NOMO-1 treated with dmso at 0.1 percent for 144 hours (cell line): ENCODE data around the gene PRKCH.

Source experiments
- DNase-seq: peaks from one replicate; lab custom pipeline; 2025; ENCODE audit not compliant: unreplicated experiment; lab: John Stamatoyannopoulos, UW

Gene PRKCH

GRCh38 chr14:61577506-61577931, 256.1 kb downstream of the PRKCH start:
- no peak for DNase-seq

- no peak for DNase-seq
These were observed 257.4 kb downstream of the PRKCH start for GRCh38 chr14:61578745-61579144.

GRCh38 chr14:61581340-61581739, 260.0 kb downstream of the PRKCH start:
- DNase-seq: no peak

DNA sequence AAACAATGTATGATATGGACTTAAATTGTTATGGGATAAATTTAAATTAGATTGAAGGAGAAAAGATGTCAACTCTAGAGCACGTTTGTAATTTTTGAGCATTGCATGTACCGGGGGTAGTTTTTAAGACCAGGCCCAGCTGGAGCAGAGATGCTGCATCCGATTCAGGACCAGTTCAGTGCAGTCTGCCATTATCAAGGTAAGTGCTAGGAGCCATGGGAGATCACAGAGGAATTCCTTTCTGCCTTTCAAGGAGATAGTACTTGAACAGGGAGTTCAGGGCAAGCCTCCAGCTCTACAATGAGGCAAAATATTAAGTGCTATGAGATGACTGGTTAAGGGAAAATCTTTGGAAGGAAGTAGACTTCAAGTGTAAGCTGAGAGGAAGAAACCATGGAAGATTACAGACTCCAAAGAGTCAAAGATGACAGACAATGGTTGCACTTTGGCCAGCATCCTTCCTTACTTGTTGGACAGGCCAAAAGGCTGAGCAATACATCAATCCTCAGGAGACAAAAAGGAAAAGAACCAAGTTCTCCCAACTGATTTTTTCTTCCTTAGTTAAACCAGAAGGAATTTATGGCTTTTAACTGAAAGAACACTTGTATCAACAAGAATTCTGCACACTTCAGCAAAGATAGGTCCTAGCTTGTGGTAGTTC, 260.7 kb downstream of the PRKCH start:
- DNase-seq: no peak

DNA sequence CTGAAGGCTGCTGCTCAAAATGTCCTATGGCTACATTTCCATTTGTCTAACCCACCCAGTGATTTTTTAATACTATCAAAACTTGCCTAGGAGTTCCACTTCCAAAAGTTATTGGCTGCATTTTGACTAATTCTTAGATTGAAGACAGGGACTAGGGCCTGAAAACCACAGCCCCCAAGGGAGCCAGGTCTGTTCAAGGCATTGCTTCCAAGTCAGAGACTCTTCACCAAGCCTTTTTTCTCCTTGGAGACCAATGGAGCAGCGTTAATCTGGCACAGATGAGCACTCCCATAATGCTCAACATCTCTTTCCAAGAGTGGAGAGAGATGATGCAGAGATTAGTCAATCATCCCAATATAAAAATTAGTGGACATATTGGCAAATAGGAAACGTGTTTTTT, 261.4 kb downstream of the PRKCH start:
- DNase-seq: no peak

DNA sequence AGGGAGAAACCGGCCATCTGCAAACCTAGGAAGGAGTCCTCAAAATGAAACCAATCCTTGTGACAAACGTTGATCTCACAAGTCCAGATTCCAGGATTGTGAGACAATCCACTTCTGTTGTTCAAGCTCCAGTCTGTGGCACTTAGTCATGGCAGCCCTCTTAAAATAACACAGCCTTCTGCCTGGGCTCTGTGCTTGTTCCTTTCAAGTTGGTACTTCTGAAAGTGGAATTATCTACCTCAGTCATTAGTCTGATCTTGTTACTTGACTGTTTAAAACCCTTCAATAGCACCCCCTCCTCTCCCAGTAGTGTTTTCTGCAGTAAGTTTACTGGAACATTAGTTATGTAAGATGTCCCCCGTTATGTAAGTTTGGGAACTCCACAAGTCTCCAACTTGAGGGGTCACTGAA, 263.0 kb downstream of the PRKCH start:
- DNase-seq: no peak

- no peak for DNase-seq
These were observed 264.5 kb downstream of the PRKCH start for GRCh38 chr14:61585598-61586543.

DNA sequence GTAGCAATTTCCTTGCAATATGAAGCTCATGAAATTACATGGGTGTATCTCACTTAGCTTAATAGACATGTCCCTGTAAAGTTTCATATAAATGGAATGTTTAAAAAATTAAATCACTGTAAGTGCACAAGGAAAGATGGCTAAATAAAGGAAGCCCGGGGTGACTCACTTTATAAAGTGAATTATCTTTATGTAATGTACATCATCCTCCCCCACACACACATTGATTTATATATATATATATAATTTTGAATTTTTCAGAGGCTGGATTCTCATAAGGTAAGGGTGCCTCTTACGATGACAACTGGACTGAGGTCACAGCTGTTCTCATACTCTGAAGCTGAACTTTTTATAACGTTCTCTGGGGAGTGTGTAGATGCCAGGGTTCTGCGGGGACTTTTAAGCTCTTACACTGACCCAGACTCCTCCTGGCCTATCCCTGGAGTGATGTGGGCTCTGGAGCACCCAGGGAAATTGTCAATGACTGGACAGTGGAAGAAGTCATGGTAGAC, 265.2 kb downstream of the PRKCH start:
- no peak for DNase-seq

DNA sequence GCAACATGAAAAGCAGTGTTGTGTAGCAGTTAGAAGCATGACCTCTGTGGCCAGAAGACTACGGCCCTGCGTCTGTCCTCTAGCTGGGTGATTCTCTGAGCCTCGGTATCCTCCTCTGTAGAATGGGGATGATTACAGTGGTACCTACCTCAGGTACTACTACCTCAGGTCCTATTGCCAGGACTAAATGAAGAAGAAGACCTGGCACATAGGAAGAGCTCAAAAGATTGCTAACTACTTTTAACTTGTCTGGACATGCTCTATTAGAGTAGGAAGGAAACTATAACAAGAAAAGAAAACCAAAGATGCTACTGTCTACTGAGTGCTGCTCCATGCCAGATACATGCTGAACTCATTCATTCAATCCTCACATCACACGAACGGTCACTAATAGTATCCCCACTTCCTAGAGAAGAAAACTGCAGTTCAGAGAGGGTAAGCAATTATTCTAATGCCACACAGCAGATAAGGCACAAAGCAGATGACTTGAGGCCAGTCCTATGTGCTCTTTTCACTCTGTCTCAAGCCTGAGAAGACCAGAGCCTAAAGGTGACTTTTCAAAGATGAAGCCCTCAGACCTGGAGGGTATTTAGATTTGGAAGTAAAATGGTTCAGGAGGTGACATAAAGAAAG, 265.8 kb downstream of the PRKCH start:
- no peak for DNase-seq

GRCh38 chr14:61588419-61588901, 267.1 kb downstream of the PRKCH start:
- DNase-seq: no peak

GRCh38 chr14:61589691-61590581, 268.6 kb downstream of the PRKCH start:
- no peak for DNase-seq

GRCh38 chr14:61591862-61592261, 270.5 kb downstream of the PRKCH start:
- no peak for DNase-seq

GRCh38 chr14:61593330-61593729, 272.0 kb downstream of the PRKCH start:
- no peak for DNase-seq

DNA sequence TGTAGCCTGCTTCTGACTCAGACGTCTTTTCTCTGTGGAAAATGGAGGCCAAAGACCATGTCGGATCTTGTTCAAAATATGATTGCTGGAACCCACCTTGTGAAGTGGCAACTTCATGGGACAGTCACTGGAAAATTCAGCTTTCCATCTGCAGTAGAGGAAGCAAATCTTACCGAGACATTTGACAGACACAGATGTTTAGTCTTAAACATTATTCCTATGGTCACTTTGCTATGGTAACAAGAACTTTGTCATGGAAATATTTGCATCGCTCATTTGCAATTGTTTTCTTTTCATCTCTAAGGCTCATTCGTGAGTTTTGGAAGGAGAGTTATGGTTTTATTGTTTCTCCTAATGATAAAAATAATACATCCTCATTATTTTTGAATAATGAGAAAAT, 275.6 kb downstream of the PRKCH start:
- no peak for DNase-seq

GRCh38 chr14:61598980-61599379, 277.6 kb downstream of the PRKCH start:
- DNase-seq: no peak

DNA sequence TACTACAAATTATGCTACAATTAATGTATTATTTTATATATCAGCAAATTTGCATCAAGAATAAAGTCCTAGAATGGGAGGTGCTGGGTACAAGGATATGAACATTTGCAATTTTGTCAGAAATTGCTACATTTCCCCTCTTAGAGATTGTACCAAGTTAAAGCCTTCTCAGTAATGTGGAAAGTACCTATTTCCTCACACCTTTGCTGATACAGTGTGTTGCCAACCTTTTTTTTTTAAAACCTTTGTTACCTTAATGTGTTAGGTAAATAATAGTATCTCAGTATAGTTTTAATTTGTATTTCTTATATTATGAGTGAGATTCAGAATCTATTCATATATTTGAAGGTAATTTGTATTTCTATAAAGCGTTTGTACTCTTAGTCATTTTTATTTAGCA, 278.6 kb downstream of the PRKCH start:
- no peak for DNase-seq
